SH-SY5Y (cell line): ENCODE measurements around the gene CAPN14.

Experiments
- GATA2 ChIP-seq: IDR thresholded peaks from 2 replicates; pipeline ENCODE4 v1.6.1; 2011; ENCODE audit warnings: mild to moderate bottlenecking, low read depth, low read length
- GATA3 ChIP-seq: IDR thresholded peaks from 2 replicates; pipeline ENCODE4 v1.6.1; 2011; ENCODE audit warnings: low read depth, mild to moderate bottlenecking, low read length, moderate library complexity

The CAPN14 gene

DNA sequence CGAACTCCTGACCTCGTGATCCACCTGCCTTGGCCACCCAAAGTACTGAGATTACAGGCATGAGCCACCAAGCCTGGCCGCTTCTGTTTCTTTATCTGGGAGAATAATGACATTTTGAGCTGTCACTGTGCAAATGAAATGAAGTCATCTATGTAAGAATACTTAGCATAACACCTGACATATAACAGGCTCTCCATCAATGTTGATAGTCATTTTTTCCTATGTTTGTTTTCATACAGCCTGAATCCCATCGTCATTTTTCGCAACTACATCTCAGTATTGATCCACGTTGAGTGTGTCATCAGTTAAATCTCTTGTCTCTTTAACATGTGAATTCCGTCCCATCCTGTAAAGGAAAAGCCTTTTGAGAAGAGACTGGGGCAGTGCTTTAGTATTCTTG is 6.4 kb upstream of the CAPN14 start:
- TF ChIP-seq GATA2 = no peak
- no peak for TF ChIP-seq GATA3

DNA sequence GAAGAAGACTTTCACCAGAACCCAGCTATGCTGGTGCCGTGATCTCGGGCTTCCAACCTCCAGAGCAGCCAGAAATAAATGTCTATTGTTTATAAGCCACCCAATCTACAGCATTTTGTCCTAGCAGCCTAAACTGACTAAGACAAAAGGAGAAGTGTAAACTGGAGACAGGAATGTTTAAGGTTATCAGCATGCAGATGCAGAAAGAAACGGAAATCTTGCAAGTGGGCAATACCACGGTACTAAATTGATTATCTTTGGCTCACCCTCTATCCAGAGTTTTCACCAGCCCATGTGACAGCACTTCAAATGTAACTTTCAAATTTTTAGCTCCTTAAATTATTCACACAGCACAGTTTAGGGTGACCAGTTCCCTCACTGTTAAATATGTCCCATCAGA is 5.7 kb upstream of the CAPN14 start:
- TF ChIP-seq GATA3 = no peak
- TF ChIP-seq GATA2 = no peak

DNA sequence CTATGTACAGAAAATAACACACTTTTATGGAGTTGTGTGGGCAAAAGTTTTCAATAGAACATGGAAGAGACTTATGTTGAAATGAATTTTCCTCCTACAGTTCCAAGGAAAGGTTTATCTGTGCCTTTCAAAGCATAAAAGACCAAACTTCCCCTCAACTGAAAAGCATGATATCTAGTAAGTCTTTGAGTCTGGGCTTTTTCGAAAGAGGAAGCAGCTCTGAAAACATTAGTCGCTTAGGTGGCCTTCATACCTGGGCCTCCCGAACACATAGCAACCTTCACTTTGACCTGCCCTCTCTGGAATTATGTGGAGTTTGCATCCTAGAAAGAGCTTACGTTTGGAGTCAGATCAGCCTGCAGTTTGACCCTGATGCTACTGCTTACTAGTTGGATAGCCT is 4.8 kb upstream of the CAPN14 start:
- TF ChIP-seq GATA3 = no peak

DNA sequence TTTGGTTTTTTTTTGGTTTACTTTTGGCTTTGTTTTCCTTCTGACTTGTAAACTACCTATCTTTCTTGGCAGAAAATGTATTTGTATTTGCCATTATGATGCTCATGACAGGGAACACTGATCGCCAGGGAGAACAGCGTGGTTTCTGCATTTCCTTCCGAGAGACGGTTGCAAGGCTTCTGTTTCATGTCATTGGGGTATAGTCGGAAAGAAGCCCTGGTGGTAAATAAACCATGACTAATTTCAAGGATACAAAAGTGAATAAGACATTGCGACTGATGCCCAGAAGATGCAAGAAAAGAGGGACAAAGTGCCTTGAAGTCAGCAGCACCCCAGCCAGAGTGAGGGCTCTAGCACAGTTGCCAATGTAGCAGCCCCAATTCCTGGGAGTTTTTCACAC is 4.2 kb upstream of the CAPN14 start:
- no peak for TF ChIP-seq GATA2
- no peak for TF ChIP-seq GATA3

DNA sequence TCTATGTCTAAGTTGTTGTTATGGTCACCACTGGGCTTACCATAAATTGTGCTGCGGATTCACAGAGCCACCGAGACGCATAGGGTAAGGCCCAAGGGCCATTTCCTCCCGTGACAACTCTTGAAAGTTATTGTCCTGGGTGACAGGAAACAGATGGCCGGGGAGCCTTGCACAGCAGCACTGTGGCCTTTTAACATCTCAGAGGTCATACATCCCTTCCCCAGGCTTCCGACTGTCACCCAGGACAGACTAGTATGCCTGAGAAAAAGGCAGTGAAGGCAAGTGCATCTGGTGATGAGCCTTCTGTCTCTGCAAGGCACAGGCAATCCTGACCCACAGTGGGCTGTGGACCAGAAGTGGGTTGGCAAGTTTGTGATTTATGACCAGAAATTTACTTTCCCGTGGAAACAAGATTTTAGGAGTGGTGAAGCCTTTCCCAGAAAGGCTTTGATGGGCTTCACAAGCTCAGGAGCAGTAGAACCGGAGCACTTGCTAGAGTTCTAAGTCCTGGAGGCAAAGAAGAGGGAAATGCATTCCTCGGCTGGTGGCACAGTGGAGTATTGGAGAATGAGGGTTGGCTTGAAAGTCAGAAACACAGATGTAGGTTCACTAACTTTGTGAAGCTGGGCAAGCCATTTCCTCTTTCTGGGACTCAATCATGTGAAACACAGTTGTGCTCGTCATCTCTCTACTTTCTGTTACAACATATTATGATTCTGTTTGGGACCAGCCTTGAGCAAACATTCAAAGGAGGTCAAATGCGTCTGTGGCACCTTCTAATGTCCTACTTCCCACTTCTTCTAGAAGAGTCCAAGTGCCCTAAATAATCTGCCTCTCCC is 2.0 kb upstream of the CAPN14 start:
- TF ChIP-seq GATA2 (no peak), GATA3 (no peak)

DNA sequence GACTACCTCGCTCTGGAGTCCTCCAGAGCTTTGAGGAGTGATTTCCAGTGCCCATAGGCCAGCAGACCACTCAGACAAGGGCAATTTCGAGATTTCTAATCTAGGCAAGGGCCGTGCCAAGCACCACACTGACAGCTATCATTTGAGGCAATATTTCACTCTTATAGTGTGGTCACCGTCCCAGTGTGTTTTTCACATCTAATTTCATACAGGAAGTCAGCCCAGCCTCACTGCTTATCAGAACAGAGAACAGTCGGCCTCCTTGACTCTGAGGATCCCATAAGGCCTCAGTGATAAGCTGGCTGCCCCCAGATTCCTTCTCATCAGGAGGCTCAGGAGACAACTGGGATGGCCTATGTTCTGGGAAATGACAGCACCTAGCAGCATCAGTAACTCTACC is 581 bp downstream of the CAPN14 start:
- TF ChIP-seq GATA3 (no peak), GATA2 (no peak)

DNA sequence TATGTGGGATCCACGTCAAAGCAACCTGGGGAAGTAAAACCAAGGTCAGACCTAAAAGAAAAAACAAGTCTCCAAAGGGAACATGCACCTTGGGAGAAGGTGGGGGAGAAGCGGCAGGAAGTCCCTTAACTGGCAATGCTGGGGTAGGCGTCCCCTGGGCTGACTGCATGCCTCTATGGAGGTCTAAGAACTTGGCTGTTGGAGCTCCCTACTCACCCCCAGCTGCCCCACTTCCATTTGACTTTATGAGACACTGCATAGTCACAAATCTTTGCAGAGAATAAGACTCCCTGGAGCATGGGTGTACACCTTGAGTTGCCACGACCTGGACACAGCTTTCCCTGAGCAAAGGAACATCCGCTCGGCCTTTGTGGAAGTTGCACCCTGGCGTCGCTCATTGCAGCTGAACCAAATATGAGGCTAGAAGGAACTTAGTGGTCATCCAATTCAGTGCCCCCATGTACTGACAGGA is 2.8 kb downstream of the CAPN14 start:
- no peak for TF ChIP-seq GATA3
- TF ChIP-seq GATA2 = no peak

DNA sequence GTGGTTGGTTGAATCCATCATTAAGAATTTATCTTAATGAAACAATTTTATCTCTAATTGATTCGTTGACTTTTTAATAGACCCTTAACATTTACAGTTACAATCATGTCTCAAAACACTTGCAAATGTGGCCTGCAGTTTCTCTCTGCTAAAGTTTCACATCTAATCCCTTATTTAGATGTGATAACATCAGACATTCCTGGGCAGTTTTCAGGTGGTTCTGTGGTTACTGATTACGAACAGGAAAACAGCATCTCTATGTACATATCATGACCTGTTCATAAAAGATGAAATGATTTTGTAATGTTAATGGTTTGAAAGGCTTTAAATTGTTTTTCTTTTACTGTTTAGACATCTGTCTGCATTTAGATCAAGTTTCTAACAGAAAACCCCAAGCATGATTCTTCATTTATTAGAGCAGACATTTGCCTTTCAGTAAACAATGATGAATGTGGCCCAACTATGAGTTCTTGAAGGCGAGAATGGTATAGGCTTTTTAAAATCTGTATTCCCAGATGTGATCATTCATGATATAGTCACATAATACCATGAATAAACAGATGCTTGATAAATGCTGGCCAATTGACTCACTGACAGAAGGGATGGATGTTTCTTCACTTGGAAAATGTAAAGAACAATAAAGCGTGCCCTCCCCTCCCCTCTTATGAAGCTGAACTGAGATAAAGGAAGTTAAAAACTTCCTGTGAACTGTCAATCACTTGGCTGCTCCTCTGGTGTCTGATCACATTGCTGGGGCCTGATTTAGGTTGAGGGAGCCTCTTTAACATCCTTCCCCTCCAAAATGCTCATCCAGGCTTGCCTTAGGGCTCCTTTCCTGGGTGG is 3.5 kb downstream of the CAPN14 start:
- no peak for TF ChIP-seq GATA2
- no peak for TF ChIP-seq GATA3

DNA sequence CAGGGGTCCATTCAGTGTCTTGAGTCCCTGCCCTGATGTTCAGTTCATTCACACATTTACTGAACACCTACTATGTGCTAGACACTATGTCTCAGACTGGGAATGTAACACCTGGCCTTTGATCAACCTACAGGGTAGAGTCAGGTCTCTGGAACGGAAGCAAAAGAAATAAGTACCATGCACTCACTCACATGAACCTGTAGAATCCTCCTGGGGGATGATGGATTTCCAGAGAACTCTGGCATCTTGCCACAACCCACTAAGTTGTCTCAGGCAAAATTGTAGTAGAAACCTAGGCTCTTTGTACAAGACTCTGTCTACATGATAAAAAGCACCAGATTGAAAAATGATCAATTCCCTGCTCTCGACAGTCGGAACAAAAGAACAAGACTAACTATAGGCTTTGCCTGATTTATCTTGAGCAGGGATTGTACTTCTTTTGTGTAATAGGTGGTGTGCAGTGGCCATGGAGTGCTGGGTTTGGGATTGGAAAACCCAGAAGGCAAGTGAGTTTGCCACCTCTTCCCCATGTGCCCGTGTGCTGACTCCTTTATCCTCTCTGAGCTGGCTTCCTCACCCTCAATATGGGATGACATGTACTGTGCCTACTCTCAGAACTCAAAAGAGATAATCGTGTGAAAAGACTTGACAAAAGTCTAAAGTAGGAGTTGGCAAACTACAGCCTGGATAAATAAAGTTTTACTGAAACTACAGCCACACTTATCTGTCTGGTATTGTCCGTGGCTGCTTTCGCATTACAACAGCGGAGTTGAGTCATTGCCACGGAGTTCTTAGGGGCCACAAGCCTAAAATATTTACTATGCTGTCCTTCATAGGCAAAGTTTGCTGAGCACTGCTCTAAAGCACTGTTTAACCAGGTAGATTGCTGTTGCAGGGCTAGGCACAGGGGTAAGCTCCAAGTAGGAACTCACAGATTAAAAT is 4.4 kb downstream of the CAPN14 start:
- no peak for TF ChIP-seq GATA3
- no peak for TF ChIP-seq GATA2

DNA sequence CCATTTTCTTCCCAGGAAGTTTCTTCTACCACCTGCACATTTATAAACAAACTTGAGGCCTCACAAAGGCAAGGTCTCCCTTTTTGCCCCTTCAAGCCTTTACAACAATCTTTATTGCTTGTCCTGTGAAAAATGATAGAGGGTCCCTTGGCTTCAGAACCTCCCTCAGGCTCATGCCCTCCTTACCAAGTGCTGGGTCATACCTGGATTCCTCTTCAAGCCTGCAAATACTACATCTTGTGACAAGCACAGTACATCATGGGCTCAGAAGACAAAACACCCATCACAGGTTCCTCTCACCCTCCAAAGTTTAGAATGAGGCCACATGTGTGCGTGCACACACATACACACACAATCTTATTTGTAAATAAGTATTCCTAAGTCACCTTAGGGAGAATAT is 9.1 kb downstream of the CAPN14 start:
- TF ChIP-seq GATA3 = no peak

DNA sequence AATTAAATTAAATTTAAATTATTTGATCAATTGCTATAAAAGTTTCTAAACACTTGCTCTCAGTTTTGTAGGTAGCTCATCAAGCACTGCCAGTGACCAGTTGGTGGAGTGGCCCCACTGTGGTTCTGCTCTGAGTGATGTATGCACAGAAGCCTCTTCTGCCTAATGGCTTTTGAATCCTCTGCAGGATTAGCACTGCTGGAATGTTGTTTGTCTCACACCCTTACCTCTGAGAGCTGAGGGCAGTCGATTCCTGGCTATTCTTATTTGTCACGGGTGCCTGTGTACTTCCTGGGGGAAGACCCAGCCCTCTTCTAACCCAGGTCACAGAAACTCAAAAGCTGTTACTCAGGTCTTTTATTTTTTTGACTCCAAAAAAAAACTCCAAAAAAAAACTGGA is 9.5 kb downstream of the CAPN14 start:
- no peak for TF ChIP-seq GATA2
- no peak for TF ChIP-seq GATA3

DNA sequence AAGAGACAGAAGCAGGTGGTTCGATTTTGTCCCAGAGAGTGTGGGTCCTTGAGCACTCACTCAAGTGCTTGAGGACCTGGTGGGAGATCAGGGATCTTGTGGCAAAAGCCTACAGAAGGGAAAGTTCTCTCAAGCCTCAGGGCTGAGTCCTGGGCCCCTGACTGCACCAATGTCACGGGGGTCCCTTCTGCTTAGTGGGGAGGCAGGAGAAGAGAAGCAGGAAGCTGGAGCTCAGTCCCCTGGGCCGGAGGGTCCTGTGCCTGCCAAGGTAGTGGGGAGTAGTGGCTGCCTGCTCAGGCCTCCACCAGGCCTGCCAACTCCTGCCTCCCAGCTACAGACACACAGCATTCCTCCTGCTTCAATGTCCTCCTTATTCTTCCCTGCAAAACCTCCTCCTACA is 11.7 kb downstream of the CAPN14 start:
- no peak for TF ChIP-seq GATA3
- TF ChIP-seq GATA2 = no peak

DNA sequence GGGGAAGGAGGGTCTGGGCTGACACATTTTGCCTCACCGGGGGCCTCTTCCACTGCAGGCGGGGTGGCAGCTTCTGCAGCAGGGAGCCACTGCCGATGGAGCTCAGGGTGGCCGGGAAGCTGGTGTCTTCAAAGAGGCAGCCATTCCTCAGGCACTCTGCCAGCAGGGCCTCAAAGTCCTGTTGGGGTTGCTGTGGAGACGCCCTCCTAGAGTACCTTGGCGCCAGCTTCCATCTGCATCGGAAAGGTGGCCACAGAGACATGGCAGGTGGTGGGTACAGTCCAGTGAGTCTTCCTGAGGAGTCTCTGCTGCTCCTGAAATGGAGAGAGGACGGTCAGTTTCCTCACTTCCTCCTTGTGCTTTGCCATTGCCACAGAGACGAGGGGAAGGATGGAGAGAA is 12.1 kb downstream of the CAPN14 start:
- TF ChIP-seq GATA3 (no peak), GATA2 (no peak)

DNA sequence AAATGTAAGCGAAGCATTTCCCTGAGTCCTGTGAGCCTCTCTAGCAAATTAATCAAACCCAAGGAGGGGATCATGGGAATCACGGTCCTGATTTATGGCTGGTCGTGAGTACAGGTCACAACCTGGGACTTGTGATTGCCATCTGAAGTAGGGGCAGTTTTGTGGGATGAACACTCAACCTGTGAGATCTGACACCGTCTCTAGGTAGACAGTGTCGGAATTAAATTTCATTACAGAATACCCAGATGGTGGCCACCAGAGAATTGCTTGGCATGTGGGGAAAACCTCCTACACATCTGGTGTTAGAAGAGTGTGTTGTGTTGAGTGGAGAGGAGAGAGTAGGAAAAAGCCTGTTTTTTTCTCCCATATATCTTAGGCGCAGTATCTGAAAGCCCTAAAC is 12.5 kb downstream of the CAPN14 start:
- TF ChIP-seq GATA3 (no peak), GATA2 (no peak)
